ENCODE data around the gene HSD11B1L. TPM values are rescaled to one million over a fixed set of nuclear protein-coding genes. Genes with fewer than 3 reads are reported as not detected.

HSD11B1L gene
- total RNA-seq, 1 experiment from 2014 or later: 2.4 TPM

GRCh38 chr19:5665781-5666513 lies 14.9 kb upstream of the HSD11B1L start:
- peaks cover 4% of the 10 kb centered on the region; the same call in 1 of the 2 replicates for H3K4me1 ChIP-seq
- Mint-ChIP-seq H3K27me3 (ENCODE audit: insufficient read depth, unreplicated experiment) (no peaks in the 10 kb centered on the region), H3K9me3 (ENCODE audit: unreplicated experiment) (no peaks in the 10 kb centered on the region), H3K27ac (ENCODE audit: unreplicated experiment) (no peak overlapping the region), H3K36me3 (ENCODE audit: insufficient read depth, unreplicated experiment) (peaks cover 97% of the 10 kb centered on the region), H3K4me1 (ENCODE audit: low read depth, unreplicated experiment) (peaks cover 8% of the 10 kb centered on the region), H3K4me3 (ENCODE audit: unreplicated experiment) (no peak overlapping the region)
- no peaks in the 10 kb centered on the region for H3K9me3 ChIP-seq
- ChIA-PET POLR2A (interaction anchor here (0.7 kb wide), 1 partner anchor 24 kb away, joined by 9 read pairs; no protein-coding TSS in a partner anchor), CTCF (no interaction called here)
- H3K4me3 ChIP-seq (ENCODE audit: low read depth, low read length): no peak overlapping the region
- BruUV-seq (replicated peaks): no TSS peak
- intact Hi-C loops (cut with micrococcal nuclease; ENCODE audit: unreplicated experiment): no loop called here
- no peak for DNase-seq
- peaks cover 3% of the 10 kb centered on the region for H3K36me3 ChIP-seq (ENCODE audit: control insufficient read depth, insufficient read depth, low read length)
- peak in 1 of 2 experiments; percentile 32 for TF ChIP-seq CTCF (IDR thresholded peaks at IDR 0.05; ENCODE audit: insufficient read depth in 1 of 2, low read depth in 1 of 2, low read length in 1 of 2, severe bottlenecking in 1 of 2, unreplicated experiment in 1 of 2)
- no peaks in the 10 kb centered on the region for H3K27me3 ChIP-seq (replicated peaks; ENCODE audit: control insufficient read depth, insufficient read depth, low read length)

GRCh38 chr19:5666921-5667610 lies 13.8 kb upstream of the HSD11B1L start:
- TF ChIP-seq CTCF (IDR thresholded peaks at IDR 0.05; ENCODE audit: insufficient read depth in 1 of 2, low read depth in 1 of 2, low read length in 1 of 2, severe bottlenecking in 1 of 2, unreplicated experiment in 1 of 2): no peak
- Mint-ChIP-seq H3K36me3 (ENCODE audit: insufficient read depth, unreplicated experiment) (peaks cover 97% of the 10 kb centered on the region), H3K27ac (ENCODE audit: unreplicated experiment) (peak overlapping the region; percentile 81), H3K9me3 (ENCODE audit: unreplicated experiment) (no peaks in the 10 kb centered on the region), H3K4me3 (ENCODE audit: unreplicated experiment) (peak overlapping the region; percentile 31), H3K4me1 (ENCODE audit: low read depth, unreplicated experiment) (peaks cover 8% of the 10 kb centered on the region), H3K27me3 (ENCODE audit: insufficient read depth, unreplicated experiment) (no peaks in the 10 kb centered on the region)
- no peaks in the 10 kb centered on the region for H3K9me3 ChIP-seq
- H3K4me1 ChIP-seq: peaks cover 4% of the 10 kb centered on the region; the same call in 1 of the 2 replicates
- H3K4me3 ChIP-seq (ENCODE audit: low read depth, low read length): no peak overlapping the region
- no peak for DNase-seq
- intact Hi-C loops (cut with micrococcal nuclease; ENCODE audit: unreplicated experiment): no loop called here
- POLR2A ChIA-PET: no interaction called here
- H3K27me3 ChIP-seq (replicated peaks; ENCODE audit: control insufficient read depth, insufficient read depth, low read length): no peaks in the 10 kb centered on the region
- BruUV-seq (replicated peaks): no TSS peak
- CTCF ChIA-PET: interaction anchor here (0.7 kb wide), 1 partner anchor 20 kb away, joined by 3 read pairs; no protein-coding TSS in a partner anchor
- peaks cover 3% of the 10 kb centered on the region for H3K36me3 ChIP-seq (ENCODE audit: control insufficient read depth, insufficient read depth, low read length)

GRCh38 chr19:5667751-5668271 lies 13.0 kb upstream of the HSD11B1L start:
- Mint-ChIP-seq H3K4me3 (ENCODE audit: unreplicated experiment) (no peak overlapping the region), H3K27me3 (ENCODE audit: insufficient read depth, unreplicated experiment) (no peaks in the 10 kb centered on the region), H3K36me3 (ENCODE audit: insufficient read depth, unreplicated experiment) (peaks cover 97% of the 10 kb centered on the region), H3K9me3 (ENCODE audit: unreplicated experiment) (no peaks in the 10 kb centered on the region), H3K27ac (ENCODE audit: unreplicated experiment) (peak overlapping the region; percentile 81), H3K4me1 (ENCODE audit: low read depth, unreplicated experiment) (peaks cover 8% of the 10 kb centered on the region)
- TF ChIP-seq CTCF (IDR thresholded peaks at IDR 0.05; ENCODE audit: insufficient read depth in 1 of 2, low read depth in 1 of 2, low read length in 1 of 2, severe bottlenecking in 1 of 2, unreplicated experiment in 1 of 2): no peak
- intact Hi-C loops (cut with micrococcal nuclease; ENCODE audit: unreplicated experiment): no loop called here
- no peak overlapping the region for H3K4me3 ChIP-seq (ENCODE audit: low read depth, low read length)
- peaks cover 3% of the 10 kb centered on the region for H3K36me3 ChIP-seq (ENCODE audit: control insufficient read depth, insufficient read depth, low read length)
- H3K4me1 ChIP-seq: peaks cover 4% of the 10 kb centered on the region; the same call in 1 of the 2 replicates
- no peaks in the 10 kb centered on the region for H3K9me3 ChIP-seq
- DNase-seq: peak; percentile 63 to 66
- ChIA-PET POLR2A (no interaction called here), CTCF (no interaction called here)
- H3K27me3 ChIP-seq (replicated peaks; ENCODE audit: control insufficient read depth, insufficient read depth, low read length): no peaks in the 10 kb centered on the region
- BruUV-seq (replicated peaks): TSS peak; percentile 11

All from Caco-2 (cell line).